ENCODE results near the gene XPC. TPM values are rescaled to one million over a fixed set of nuclear protein-coding genes. Genes with fewer than 3 reads are reported as not detected.

The XPC gene
- total RNA-seq, 6 experiments from 2014 or later = 14.4 to 23.1 (median 20.0) TPM

GRCh38 chr3:14175383-14176037, 2.9 kb downstream of the XPC start:
- no peaks in the 10 kb centered on the region for H3K9me3 ChIP-seq
- no peak for DNase-seq
- intact Hi-C loops (cut with DNase I) = loop anchor here in 1 of 2 donors (10.0 kb wide), 1 partner anchor 281 kb away; no protein-coding TSS in a partner anchor
- 54% methylated on average over 2 of the region's 3 CpGs for WGBS (ENCODE audit: insufficient coverage, low coverage, low lambda C conversion rate, missing lambda C conversion rate)
- no peak overlapping the region for H3K27ac ChIP-seq
- H3K4me1 ChIP-seq = peaks cover 0 to 26% (median 7%) of the 10 kb centered on the region in 4 donors
- peaks cover 0 to 22% (median 11%) of the 10 kb centered on the region in 4 donors for H3K36me3 ChIP-seq
- H3K4me3 ChIP-seq = no peak overlapping the region
- no peak for ATAC-seq
- TF ChIP-seq POLR2A (IDR thresholded peaks at IDR 0.05) = no peak
- no peaks in the 10 kb centered on the region for H3K27me3 ChIP-seq

DNA sequence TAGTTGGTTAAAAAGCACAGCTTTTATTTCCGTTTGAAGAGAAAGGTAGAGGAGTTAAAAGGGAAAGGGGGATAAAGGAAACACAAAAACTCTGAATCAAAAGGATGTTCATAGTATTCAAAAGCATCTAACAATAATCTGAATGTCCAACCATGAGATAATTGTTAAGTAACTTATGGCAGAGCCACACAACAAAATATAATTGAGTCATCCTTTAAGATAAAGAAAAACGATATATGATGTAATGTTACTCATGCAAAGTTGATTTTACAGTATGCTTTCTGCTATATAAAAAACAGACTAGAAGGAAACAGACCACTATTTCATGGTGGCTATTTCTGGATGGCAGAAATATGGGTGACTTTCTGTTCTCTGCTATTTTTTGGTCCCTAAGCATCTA, 3.9 kb downstream of the XPC start:
- Histone ChIP-seq H3K36me3 (peaks cover 0 to 33% (median 18%) of the 10 kb centered on the region in 4 donors), H3K4me3 (no peak overlapping the region), H3K4me1 (peaks cover 0 to 21% (median 7%) of the 10 kb centered on the region in 4 donors), H3K27me3 (no peaks in the 10 kb centered on the region), H3K9me3 (no peaks in the 10 kb centered on the region), H3K27ac (no peak overlapping the region)
- no peak for DNase-seq
- WGBS (ENCODE audit: insufficient coverage, low coverage, low lambda C conversion rate, missing lambda C conversion rate) = 59% methylated on average over 2 of the region's 2 CpGs
- intact Hi-C loops (cut with DNase I) = loop anchor here in 1 of 2 donors (10.0 kb wide), 1 partner anchor 280 kb away; no protein-coding TSS in a partner anchor
- ATAC-seq = no peak
- TF ChIP-seq POLR2A (IDR thresholded peaks at IDR 0.05) = no peak
- no peak for TF ChIP-seq CTCF (IDR thresholded peaks at IDR 0.05)

DNA sequence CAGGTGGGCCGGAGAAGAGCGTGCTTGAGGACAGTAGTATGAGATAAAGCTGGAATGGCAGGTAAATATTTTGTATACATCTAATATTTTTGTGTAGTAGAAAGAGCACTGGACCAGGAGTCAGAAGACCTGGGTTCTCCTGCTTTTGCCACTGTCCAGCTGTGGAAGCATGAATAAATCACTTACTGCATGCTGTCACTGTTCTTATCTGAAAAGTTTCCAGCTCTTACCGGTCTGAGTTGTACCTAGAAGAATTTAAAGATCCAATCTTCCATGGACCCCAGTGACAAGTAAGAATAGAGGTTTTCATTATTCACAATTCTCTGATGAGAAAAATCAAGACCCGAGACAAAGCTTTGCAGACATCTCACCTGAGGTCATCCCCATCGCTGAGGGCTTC, 5.9 kb downstream of the XPC start:
- TF ChIP-seq CTCF (IDR thresholded peaks at IDR 0.05) (no peak), POLR2A (IDR thresholded peaks at IDR 0.05) (no peak)
- no peaks in the 10 kb centered on the region for H3K27me3 ChIP-seq
- peaks cover 0 to 16% (median 7%) of the 10 kb centered on the region in 4 donors for H3K4me1 ChIP-seq
- WGBS (ENCODE audit: insufficient coverage, low coverage, low lambda C conversion rate, missing lambda C conversion rate) = 86% methylated on average over 3 of the region's 5 CpGs
- intact Hi-C loops (cut with DNase I) = loop anchor here in 1 of 2 donors (10.0 kb wide), 1 partner anchor 278 kb away; no protein-coding TSS in a partner anchor
- no peaks in the 10 kb centered on the region for H3K9me3 ChIP-seq
- DNase-seq (no peak), ATAC-seq (no peak)
- peaks cover 0 to 52% (median 35%) of the 10 kb centered on the region in 4 donors for H3K36me3 ChIP-seq
- H3K27ac ChIP-seq = no peak overlapping the region
- H3K4me3 ChIP-seq = no peak overlapping the region

- H3K36me3 ChIP-seq = peaks cover 0 to 66% (median 43%) of the 10 kb centered on the region in 4 donors
- DNase-seq = no peak
- intact Hi-C loops (cut with DNase I) = loop anchor here in 1 of 2 donors (10.0 kb wide), 1 partner anchor 276 kb away; no protein-coding TSS in a partner anchor
- no peak for ATAC-seq
- 84% methylated on average over 2 of the region's 2 CpGs for WGBS (ENCODE audit: insufficient coverage, low coverage, low lambda C conversion rate, missing lambda C conversion rate)
- no peak overlapping the region for H3K27ac ChIP-seq
- no peak overlapping the region for H3K4me3 ChIP-seq
- no peaks in the 10 kb centered on the region for H3K27me3 ChIP-seq
- no peaks in the 10 kb centered on the region for H3K9me3 ChIP-seq
- peaks cover 0 to 2% (median 0%) of the 10 kb centered on the region in 4 donors for H3K4me1 ChIP-seq
- TF ChIP-seq CTCF (IDR thresholded peaks at IDR 0.05) (no peak), POLR2A (IDR thresholded peaks at IDR 0.05) (no peak)
Observed at GRCh38 chr3:14170531-14171159, 7.8 kb downstream of the XPC start.

- Histone ChIP-seq H3K4me3 (no peak overlapping the region), H3K4me1 (no peaks in the 10 kb centered on the region), H3K27me3 (no peaks in the 10 kb centered on the region), H3K36me3 (peaks cover 0 to 73% (median 47%) of the 10 kb centered on the region in 4 donors), H3K9me3 (no peaks in the 10 kb centered on the region), H3K27ac (no peak overlapping the region)
- intact Hi-C loops (cut with DNase I) = loop anchor here in 1 of 2 donors (10.0 kb wide), 1 partner anchor 275 kb away; no protein-coding TSS in a partner anchor
- DNase-seq = no peak
- TF ChIP-seq POLR2A (IDR thresholded peaks at IDR 0.05) (no peak), CTCF (IDR thresholded peaks at IDR 0.05) (no peak)
- ATAC-seq = no peak
Observed at GRCh38 chr3:14169871-14170270, 8.5 kb downstream of the XPC start.

All from right lobe of liver (tissue), 6 donors.